CD4-positive, alpha-beta T cell treated with Interleukin-4 for 1 hour (primary cell): Measurements from ENCODE around the gene NOTO.
"Not testable (repeated sequence)": the region's sequence is repeated elsewhere in the genome, so short reads cannot be mapped to it uniquely, and the experiment has no call there.

ENCODE experiments used
- DNase-seq, 2 donors: peaks; one replicate each; pipeline ENCODE4 v3.0.0-alpha.2; 2020 to 2022

Gene NOTO

GRCh38 chr2:73202156-73203054 is at the start of gene NOTO:
Gene NOTO, plus strand, starts transcription at chr2:73202574. Its CDS starts 93 bp downstream, at chr2:73202667.
- DNase-seq, result no peak

- peak; percentile 25 to 34 for DNase-seq
Measured at GRCh38 chr2:73156539-73157124, 45.7 kb upstream of the NOTO start.

DNA sequence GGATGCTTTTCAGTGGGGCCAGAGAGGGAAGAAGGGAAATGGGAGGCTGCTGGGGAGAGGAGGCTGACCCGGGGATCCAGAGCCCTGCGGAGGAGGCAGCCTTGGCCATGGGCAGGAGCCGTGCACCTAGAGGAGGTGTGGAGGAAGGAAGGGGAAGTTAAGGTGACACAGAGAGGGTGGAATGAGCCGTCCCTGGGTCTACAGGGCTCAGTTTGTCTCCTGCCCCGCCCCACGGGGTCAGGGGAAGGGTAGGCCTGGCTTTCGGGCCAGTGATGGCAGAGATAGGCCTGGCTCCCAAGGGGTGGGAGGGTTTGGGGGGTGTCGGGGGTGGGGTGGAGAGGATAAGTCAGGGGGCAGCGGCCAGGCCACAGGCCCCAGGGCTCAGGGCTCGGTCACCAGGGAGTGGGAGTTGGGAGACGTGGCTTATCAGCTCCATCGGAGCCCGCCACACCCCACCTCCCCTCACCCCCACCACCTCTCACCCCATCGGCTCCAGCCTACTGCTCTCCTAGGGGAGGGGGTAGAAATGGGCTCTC is 39.5 kb upstream of the NOTO start:
- DNase-seq, result no peak

GRCh38 chr2:73163483-73164367 is 38.6 kb upstream of the NOTO start:
- DNase-seq, result peak; percentile 66 to 68

GRCh38 chr2:73165978-73166377 is 36.4 kb upstream of the NOTO start:
- DNase-seq, result not testable (repeated sequence)

DNA sequence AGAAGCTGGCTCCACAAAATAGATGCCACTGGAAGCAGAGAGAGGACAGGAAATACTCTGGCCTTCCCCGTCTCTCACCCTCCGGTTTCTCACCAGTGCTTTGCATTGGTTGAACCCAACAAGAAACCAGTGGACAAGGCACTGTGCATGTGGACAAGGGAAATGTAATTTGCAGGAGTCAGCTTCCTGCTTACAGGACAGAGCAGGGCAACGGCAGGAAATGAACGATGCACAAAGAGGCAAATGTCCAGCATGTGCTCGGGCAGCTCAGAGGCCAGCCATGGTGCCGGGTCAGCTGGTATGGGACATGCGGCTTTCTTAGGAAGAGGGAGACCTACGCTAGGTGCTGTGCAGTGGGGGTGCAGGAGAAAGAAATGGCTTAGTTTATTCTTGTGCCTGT is 35.6 kb upstream of the NOTO start:
- not testable (repeated sequence) for DNase-seq

DNA sequence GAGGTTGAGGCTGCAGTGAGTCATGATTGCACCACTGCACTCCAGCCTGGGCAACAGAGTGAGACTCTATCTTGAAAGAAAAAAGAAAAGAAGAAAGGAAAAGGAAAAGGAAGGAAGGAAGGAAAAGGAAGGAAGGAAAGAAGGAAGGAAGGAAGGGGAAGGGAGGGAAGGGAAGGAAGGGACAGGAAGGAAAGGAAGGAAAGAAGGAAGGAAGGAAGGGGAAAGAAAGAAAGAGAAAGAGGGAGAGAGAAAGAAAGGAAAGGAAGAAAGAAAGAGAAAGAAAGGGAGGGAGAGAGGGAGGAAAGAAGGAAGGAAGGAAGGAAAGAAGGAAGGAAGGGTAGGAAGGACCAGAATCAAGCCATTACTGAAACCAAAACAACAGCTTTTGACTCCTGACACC is 34.0 kb upstream of the NOTO start:
- DNase-seq, result not testable (repeated sequence)

GRCh38 chr2:73170341-73170740 is 32.0 kb upstream of the NOTO start:
- DNase-seq, result not testable (repeated sequence)

DNA sequence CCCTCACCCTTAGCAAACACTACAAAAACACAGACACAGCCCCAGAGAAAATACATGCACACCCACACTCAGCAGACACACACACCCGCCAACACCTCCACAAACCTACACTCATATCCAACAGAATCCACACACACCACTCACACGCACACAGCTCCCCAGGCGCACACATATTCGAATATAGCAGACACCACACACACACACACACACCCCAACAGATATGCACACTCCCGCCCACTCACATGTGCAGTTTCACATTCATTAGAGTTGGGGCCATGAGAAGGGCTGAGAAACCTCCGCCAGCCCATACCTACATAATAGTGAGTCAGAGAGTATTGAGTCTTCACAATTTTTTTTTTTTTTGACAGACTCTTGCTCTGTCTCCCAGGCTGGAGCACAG is 29.4 kb upstream of the NOTO start:
- no peak for DNase-seq

DNA sequence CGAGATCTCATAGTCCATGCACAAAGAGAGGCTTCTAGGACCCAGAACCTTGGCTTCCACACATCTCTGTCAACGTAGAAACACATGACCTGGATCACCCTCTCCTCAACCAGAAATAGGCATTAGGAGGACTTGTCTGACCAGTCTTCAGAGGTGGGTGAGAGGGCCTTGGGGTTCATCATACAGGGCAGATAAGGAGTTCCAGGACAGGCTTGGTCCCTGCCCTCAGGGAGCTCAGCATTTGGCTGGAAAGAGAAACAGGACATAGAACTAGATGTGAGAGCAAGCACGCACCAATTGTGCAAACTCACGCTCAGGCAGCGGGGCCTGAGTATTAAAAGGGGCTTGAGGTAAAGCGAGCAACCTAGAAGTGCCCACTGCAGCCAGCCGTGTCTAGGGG is 28.6 kb upstream of the NOTO start:
- DNase-seq, result no peak

DNA sequence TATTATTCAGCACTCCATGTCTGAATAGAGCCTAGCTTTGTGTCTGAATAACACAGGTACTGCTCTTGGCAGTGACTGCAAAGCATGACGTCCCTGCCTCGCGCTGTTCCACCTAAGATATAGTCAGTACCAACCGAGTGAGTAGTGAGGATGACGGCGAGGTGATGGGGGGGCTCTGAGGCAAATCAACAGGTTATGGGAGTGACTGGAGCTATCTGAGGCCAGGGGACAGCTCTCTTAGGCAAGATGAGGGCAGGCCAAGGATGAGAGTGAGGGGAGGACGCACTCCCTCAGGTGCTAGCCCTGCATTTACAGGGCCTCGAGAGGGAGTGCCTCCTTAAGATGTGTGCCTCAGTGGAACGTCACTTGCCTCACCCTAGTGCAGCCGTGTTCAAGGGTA is 28.1 kb upstream of the NOTO start:
- DNase-seq, result no peak

DNA sequence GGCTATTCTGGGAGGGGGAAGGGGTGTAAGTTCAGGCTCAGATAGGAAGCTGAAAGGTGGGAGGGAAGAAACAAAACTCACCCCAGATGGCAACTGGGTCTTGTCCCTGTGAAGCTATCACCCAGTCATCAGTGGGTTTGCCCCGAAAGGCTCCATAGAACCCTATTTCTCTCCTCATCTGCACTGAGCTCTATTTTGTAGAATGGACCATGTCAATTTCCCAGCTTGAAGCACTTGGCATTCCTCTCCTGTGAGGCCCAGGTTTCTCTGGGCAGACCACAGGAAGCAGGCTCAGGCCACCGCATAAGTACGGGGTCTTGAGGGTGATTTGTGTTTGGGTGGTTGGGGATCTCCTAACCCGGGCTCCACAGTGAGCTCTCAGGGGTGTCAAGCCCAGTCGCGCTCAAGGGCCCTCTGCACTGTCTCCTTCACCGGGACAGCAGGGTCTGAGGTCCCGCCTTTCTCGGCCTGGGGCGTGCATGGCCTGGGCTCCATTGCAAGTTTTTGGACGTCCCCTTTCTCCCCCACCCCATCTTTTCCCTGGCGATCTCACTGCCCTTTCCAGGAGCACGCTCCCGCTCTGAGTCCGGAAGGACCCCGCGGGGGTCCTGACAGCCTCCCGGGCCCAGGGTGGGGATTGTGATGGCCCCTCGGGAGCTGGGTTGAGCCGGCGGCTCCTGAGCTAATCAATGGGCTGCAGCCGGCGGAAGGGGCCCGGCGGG is 27.3 kb upstream of the NOTO start:
- DNase-seq, result no peak

- DNase-seq, result peak; percentile 61
Measured at GRCh38 chr2:73175663-73176204, 26.6 kb upstream of the NOTO start.

DNA sequence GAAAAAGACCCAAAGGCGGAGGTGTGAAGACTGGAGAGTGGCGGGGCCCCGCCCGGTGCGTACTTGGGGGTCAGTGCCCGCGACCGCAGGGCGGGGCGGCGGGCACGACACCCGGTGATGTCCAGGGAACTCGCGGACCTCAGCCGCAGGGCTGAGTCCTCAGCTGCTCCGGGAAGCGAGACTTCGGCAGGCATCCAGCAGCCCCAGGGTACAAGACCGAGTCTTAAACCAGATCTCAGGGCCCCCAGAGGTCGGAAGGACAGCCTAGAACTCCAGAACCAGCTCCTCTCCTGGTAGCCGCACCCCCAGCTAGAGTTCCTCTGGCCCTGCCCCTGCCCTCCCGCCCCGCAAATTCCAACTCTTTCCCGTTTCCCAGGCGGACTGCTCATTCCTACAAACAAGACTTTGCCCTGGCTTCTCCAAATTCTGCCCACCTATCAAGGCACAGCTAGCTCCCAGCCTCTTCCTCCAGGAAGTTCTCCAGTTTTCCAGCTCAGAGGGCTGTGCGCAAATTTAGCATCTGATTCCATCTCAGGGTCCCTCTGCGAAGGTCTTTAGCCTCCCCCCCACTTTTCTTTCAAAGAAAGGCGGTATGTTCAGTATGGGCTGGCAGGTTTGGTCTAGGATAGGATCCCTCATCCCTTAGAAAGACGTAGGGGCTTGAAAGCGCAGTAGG is 26.0 kb upstream of the NOTO start:
- DNase-seq, result peak in 1 of 2 donors; percentile 8

- DNase-seq, result peak; percentile 86 to 87
Measured at GRCh38 chr2:73176881-73177644, 25.3 kb upstream of the NOTO start.

- DNase-seq, result no peak
Measured at GRCh38 chr2:73177645-73178255, 24.6 kb upstream of the NOTO start.

GRCh38 chr2:73185965-73186364 is 16.4 kb upstream of the NOTO start:
- DNase-seq, result no peak

GRCh38 chr2:73187549-73187948 is 14.8 kb upstream of the NOTO start:
- DNase-seq, result no peak

GRCh38 chr2:73197579-73197978 is 4.8 kb upstream of the NOTO start:
- DNase-seq, result no peak

DNA sequence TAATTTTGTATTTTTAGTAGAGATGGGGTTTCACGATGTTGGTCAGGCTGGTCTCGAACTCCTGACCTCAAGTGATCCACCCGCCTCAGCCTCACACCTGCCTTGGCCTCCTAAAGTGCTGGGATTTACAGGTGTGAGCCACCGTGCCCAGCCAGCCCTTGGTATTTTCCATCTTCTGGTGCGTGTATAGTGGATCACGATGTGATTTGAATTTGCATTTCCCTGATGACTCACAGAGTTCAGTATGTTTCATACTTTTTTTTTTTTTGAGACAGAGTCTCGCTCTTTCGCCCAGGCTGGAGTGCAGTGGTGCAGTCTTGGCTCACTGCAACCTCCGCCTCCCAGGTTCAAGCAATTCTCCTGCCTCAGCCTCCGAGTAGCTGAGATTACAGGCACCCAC is 2.1 kb upstream of the NOTO start:
- DNase-seq, result not testable (repeated sequence)
